ENCODE measurements around the gene CRKL. TPM values are rescaled to one million over a fixed set of nuclear protein-coding genes. Genes with fewer than 3 reads are reported as not detected.

CRKL gene
- total RNA-seq, 4 donors from 2014 or later, result 29.4 to 74.2 (median 57.6) TPM

DNA sequence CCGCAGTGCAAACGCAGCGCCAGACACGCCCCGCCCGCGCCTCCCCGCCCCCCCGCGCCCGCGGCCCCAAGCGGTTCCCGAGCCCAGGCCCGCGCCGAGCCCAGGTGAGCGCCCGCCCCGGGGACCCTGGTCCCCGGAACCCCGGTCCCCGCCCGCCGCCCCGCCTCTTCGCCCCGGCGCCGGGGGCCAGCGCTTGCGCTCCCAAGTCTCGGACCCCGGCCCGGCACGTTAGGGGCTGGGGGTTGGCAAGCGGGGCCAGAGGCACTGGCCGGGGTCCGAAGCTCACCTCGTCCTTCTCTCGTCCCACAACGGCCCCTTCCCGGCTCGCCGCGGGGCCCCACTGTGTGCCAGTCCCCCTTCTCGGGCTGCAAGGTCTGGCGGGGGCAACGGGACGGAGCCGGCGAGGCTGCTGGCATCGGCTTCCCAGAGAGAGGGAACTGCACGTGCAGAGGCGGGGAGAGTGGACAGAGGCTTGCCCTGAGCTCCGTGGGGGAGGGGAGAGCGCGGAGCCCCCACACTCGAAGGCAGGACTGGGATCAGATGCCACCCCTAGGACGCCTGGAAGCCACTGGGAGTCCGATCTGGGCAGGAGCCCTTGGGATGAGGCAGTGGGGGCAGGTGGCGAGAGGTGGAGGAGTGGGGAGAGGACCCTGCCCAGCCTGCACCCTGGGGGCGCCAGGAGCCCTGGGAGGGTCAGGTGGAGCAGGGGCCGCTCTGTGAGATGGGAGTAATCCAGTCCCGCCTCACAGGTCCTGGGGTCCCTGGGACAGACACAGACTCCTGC, 48.1 kb downstream of the CRKL start:
- DNase-seq, result no peak
- Histone ChIP-seq H3K4me3 (no peak overlapping the region), H3K27ac (no peak overlapping the region), H3K4me1 (no peaks in the 10 kb centered on the region), H3K36me3 (no peaks in the 10 kb centered on the region), H3K27me3 (peaks cover 0 to 11% of the 10 kb centered on the region in 2 donors), H3K9me3 (no peaks in the 10 kb centered on the region)
- TF ChIP-seq, protein P1, sequence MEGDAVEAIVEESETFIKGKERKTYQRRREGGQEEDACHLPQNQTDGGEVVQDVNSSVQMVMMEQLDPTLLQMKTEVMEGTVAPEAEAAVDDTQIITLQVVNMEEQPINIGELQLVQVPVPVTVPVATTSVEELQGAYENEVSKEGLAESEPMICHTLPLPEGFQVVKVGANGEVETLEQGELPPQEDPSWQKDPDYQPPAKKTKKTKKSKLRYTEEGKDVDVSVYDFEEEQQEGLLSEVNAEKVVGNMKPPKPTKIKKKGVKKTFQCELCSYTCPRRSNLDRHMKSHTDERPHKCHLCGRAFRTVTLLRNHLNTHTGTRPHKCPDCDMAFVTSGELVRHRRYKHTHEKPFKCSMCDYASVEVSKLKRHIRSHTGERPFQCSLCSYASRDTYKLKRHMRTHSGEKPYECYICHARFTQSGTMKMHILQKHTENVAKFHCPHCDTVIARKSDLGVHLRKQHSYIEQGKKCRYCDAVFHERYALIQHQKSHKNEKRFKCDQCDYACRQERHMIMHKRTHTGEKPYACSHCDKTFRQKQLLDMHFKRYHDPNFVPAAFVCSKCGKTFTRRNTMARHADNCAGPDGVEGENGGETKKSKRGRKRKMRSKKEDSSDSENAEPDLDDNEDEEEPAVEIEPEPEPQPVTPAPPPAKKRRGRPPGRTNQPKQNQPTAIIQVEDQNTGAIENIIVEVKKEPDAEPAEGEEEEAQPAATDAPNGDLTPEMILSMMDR (IDR thresholded peaks at IDR 0.05), result no peak
- no peak for TF ChIP-seq POLR2A (IDR thresholded peaks at IDR 0.05)
- intact Hi-C loops (cut with DNase I; ENCODE audit: low total_unique reads), result no loop called here

DNA sequence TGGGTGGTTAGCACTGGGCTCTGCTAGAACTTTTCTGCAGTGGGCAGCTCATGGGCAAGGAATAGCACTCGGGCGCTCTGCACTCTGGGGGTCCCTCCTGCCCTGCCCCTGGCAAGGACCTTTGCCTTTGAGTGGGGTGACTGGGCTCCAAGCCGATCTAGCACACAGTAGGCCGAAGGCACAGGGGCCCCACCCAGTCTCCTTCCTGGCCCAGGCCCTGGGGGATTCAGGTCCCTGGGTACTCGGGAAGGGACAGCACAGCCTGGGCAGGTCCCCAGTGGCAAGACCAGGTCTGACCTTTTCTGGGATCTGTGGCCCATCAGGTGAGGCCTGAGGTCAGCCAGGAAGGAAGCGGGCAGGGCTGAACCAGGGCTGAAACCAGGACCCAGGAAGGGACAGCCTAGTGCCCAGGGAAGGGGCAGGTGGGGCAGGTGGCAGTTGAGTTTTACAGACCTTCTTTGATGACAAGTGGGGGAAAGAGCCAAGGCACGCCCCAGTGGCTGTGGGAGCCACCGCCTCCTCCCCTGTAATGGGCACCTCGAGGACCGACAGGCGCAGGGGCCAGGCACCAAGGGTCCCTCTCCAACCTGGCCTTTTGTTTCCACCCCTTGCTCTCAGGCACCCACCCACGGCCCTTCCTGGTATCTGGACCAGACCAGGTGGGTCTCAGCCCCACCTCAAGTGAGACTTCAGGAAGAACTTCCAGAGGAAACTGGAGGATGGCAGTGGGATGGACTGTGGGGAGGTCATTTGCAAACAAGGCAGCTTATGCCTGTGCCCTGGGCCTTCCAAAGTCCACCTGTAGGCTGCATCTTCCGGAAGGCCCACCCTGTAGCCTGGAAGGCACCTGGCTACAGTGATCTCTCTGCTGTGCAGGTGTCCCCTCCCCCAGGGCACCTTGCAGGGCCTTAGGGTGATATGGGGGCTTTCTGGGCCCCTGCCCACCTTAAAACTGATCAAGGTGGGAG, 49.0 kb downstream of the CRKL start:
- intact Hi-C loops (cut with DNase I; ENCODE audit: low total_unique reads), result no loop called here
- no peak for DNase-seq
- Histone ChIP-seq H3K27ac (no peak overlapping the region), H3K9me3 (no peaks in the 10 kb centered on the region), H3K27me3 (peaks cover 0 to 11% of the 10 kb centered on the region in 2 donors), H3K36me3 (no peaks in the 10 kb centered on the region), H3K4me3 (no peak overlapping the region), H3K4me1 (no peaks in the 10 kb centered on the region)
- TF ChIP-seq, protein P1 (IDR thresholded peaks at IDR 0.05), result no peak
- no peak for TF ChIP-seq POLR2A (IDR thresholded peaks at IDR 0.05)

DNA sequence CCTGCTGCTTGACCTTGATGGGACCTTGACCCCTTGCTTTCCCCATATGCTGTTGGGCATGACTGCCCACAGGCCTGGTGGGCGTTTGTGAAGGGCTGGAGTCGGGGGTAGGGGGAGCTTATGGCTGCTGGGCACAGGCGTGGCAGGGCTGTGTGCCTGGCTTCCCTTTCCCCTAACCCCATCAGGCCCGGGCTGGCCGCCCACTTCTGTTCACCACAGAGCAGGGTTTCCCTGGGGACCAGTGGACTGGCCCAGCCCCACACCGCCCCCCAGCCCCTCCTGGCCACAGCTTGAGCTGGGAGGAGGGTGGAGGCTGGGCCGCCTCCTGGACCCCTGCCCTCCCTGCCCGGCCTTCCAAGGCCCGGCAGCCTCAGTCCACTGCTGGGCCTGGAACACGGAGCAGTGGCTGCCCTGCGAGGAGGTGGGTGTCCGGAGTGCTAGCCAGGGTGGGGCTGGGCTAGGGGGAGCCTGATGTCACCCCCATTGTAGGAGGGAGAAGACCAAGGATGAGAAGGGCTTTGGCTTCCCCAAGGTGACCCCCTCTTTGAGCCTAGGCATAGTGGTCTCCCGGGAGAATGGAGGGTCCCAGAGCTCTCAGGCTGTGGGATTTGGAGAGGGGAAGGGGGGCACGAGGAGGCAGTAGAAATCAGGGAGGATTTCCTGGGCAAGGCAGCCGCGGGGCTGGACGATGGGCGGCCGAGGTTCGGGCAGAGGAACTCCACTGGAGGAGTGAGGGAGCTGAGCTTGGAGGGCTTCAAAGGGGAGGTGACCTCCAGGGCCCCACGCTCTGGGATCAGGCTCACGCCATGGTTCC, 49.9 kb downstream of the CRKL start, which contains the start of gene AIFM3:
Gene AIFM3, plus strand, starts transcription at position 373 of the 814 bp plus-strand sequence. CDS start 690 bp downstream, outside the sequence.
- intact Hi-C loops (cut with DNase I; ENCODE audit: low total_unique reads), result no loop called here
- Histone ChIP-seq H3K27ac (no peak within 1 kb of the TSS), H3K27me3 (peaks cover 0 to 11% of the 10 kb centered on the region in 2 donors), H3K36me3 (no peaks in the 10 kb centered on the region), H3K9me3 (no peaks in the 10 kb centered on the region), H3K4me1 (no peaks in the 10 kb centered on the region), H3K4me3 (no peak within 1 kb of the TSS)
- TF ChIP-seq POLR2A (IDR thresholded peaks at IDR 0.05), result no peak
- TF ChIP-seq, protein P1 (IDR thresholded peaks at IDR 0.05), result no peak
- no peak for DNase-seq

DNA sequence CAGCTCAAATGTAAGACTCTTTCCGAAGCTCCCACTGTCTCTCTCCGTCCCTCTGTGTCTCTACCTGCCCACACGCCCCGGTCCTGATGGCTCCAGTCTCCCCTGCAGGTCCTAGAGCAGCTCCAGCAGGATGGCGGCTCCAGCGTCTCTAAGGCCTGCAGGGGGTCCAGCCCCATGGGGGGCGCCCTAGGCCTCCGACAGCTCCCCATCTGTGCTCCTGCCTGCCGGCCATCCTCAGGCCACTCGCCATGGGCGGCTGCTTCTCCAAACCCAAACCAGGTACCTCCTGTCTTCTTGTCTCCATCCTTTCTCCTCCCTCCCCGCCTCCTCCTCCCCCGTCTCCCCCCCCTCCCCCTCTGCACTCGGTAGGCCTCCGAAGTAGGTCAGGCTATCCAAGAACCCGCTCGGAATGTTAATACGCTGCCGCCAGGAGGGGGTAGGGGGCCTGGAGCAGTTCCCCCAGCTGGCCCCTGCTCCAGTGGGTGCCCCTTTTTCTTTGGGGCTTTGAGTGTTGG, 50.5 kb downstream of the CRKL start:
- Histone ChIP-seq H3K27me3 (peaks cover 0 to 11% of the 10 kb centered on the region in 2 donors), H3K4me3 (no peak overlapping the region), H3K4me1 (no peaks in the 10 kb centered on the region), H3K9me3 (no peaks in the 10 kb centered on the region), H3K36me3 (no peaks in the 10 kb centered on the region), H3K27ac (no peak overlapping the region)
- no peak for DNase-seq
- intact Hi-C loops (cut with DNase I; ENCODE audit: low total_unique reads), result no loop called here
- TF ChIP-seq, protein P1 (IDR thresholded peaks at IDR 0.05), result no peak
- TF ChIP-seq POLR2A (IDR thresholded peaks at IDR 0.05), result no peak
